ENCODE results near the gene NXN. TPM values are rescaled to one million over a fixed set of nuclear protein-coding genes. Genes with fewer than 3 reads are reported as not detected.
"Not testable (repeated sequence)": the region's sequence is repeated elsewhere in the genome, so short reads cannot be mapped to it uniquely, and the experiment has no call there.

Gene NXN
- total RNA-seq, 2 donors from 2014 or later, result 124 to 201 TPM

- no peak overlapping the region for H3K27ac ChIP-seq (ENCODE audit: low read depth, low read length)
- Mint-ChIP-seq H3K9me3 (peaks cover 6% of the 10 kb centered on the region), H3K4me3 (no peak overlapping the region), H3K36me3 (ENCODE audit: low read depth) (peaks cover 62% of the 10 kb centered on the region), H3K4me1 (peaks cover 3% of the 10 kb centered on the region), H3K27me3 (ENCODE audit: insufficient read depth) (no peaks in the 10 kb centered on the region), H3K27ac (no peak overlapping the region)
- H3K9me3 ChIP-seq (ENCODE audit: control insufficient read depth, low read length), result no peaks in the 10 kb centered on the region
- peaks cover 43% of the 10 kb centered on the region for H3K36me3 ChIP-seq (ENCODE audit: control insufficient read depth, insufficient read depth, low read length)
- H3K4me1 ChIP-seq (ENCODE audit: control insufficient read depth, insufficient read depth, low read length), result no peaks in the 10 kb centered on the region
- no peak overlapping the region for H3K4me3 ChIP-seq (ENCODE audit: low read length)
- 93 to 96% methylated on average over 5 to 6 of the region's 6 CpGs for WGBS, 2 experiments (ENCODE audit: insufficient coverage in 1 of 2, insufficient read length in 1 of 2)
- TF ChIP-seq, protein P1, sequence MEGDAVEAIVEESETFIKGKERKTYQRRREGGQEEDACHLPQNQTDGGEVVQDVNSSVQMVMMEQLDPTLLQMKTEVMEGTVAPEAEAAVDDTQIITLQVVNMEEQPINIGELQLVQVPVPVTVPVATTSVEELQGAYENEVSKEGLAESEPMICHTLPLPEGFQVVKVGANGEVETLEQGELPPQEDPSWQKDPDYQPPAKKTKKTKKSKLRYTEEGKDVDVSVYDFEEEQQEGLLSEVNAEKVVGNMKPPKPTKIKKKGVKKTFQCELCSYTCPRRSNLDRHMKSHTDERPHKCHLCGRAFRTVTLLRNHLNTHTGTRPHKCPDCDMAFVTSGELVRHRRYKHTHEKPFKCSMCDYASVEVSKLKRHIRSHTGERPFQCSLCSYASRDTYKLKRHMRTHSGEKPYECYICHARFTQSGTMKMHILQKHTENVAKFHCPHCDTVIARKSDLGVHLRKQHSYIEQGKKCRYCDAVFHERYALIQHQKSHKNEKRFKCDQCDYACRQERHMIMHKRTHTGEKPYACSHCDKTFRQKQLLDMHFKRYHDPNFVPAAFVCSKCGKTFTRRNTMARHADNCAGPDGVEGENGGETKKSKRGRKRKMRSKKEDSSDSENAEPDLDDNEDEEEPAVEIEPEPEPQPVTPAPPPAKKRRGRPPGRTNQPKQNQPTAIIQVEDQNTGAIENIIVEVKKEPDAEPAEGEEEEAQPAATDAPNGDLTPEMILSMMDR (conservative IDR thresholded peaks at IDR 0.05), result no peak
- H3K27me3 ChIP-seq (ENCODE audit: control insufficient read depth, insufficient read depth, low read length, poor library complexity, severe bottlenecking), result no peaks in the 10 kb centered on the region
- no peak for DNase-seq
- H3K9ac ChIP-seq (ENCODE audit: extremely low read depth, low read length, poor library complexity, severe bottlenecking), result no peak overlapping the region
Measured at GRCh38 chr17:834136-834535, 145.4 kb downstream of the NXN start.

DNA sequence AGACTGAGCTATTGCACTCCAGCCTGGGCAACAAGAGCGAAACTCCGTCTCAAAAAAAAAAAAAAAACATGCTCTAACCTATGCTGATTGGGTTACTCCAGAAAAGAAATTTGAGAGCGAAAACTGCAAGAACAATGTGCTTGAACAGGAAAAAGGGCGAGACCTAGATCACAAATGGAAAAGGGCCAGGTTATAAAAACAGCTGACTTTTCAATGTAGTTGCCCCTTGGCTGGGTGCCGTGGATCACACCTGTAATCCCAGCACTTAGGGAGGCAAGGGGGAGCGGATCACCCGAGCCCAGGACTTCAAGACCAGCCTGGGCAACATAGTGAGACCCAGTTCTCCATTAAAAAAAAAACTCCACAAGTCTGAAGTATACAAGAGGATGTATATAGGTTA is 148.6 kb downstream of the NXN start:
- Histone ChIP-seq H3K4me3 (ENCODE audit: low read length) (no peak overlapping the region), H3K4me1 (ENCODE audit: control insufficient read depth, insufficient read depth, low read length) (no peaks in the 10 kb centered on the region), H3K9me3 (ENCODE audit: control insufficient read depth, low read length) (no peaks in the 10 kb centered on the region), H3K27ac (ENCODE audit: low read depth, low read length) (no peak overlapping the region), H3K36me3 (ENCODE audit: control insufficient read depth, insufficient read depth, low read length) (peaks cover 36% of the 10 kb centered on the region), H3K27me3 (ENCODE audit: control insufficient read depth, insufficient read depth, low read length, poor library complexity, severe bottlenecking) (no peaks in the 10 kb centered on the region), H3K9ac (ENCODE audit: extremely low read depth, low read length, poor library complexity, severe bottlenecking) (no peak overlapping the region)
- no peaks in the 10 kb centered on the region for H3K27me3 Mint-ChIP-seq (ENCODE audit: insufficient read depth)
- H3K4me3 Mint-ChIP-seq, result no peak overlapping the region
- WGBS, 2 experiments (ENCODE audit: insufficient coverage in 1 of 2, insufficient read length in 1 of 2), result 80 to 91% methylated on average over 6 to 7 of the region's 7 CpGs
- peaks cover 3% of the 10 kb centered on the region for H3K4me1 Mint-ChIP-seq
- peaks cover 48% of the 10 kb centered on the region for H3K36me3 Mint-ChIP-seq (ENCODE audit: low read depth)
- no peak for DNase-seq
- TF ChIP-seq, protein P1 (conservative IDR thresholded peaks at IDR 0.05), result no peak
- peaks cover 6% of the 10 kb centered on the region for H3K9me3 Mint-ChIP-seq
- no peak overlapping the region for H3K27ac Mint-ChIP-seq

GRCh38 chr17:830381-830780 is 149.2 kb downstream of the NXN start:
- H3K27me3 Mint-ChIP-seq (ENCODE audit: insufficient read depth), result no peaks in the 10 kb centered on the region
- Histone ChIP-seq H3K27me3 (ENCODE audit: control insufficient read depth, insufficient read depth, low read length, poor library complexity, severe bottlenecking) (no peaks in the 10 kb centered on the region), H3K36me3 (ENCODE audit: control insufficient read depth, insufficient read depth, low read length) (peaks cover 42% of the 10 kb centered on the region), H3K27ac (ENCODE audit: low read depth, low read length) (no peak overlapping the region), H3K9ac (ENCODE audit: extremely low read depth, low read length, poor library complexity, severe bottlenecking) (no peak overlapping the region), H3K4me3 (ENCODE audit: low read length) (no peak overlapping the region), H3K4me1 (ENCODE audit: control insufficient read depth, insufficient read depth, low read length) (no peaks in the 10 kb centered on the region), H3K9me3 (ENCODE audit: control insufficient read depth, low read length) (no peaks in the 10 kb centered on the region)
- peaks cover 2% of the 10 kb centered on the region for H3K4me1 Mint-ChIP-seq
- H3K27ac Mint-ChIP-seq, result no peak overlapping the region
- peaks cover 5% of the 10 kb centered on the region for H3K9me3 Mint-ChIP-seq
- peaks cover 52% of the 10 kb centered on the region for H3K36me3 Mint-ChIP-seq (ENCODE audit: low read depth)
- WGBS, 2 experiments (ENCODE audit: insufficient coverage in 1 of 2, insufficient read length in 1 of 2), result 83 to 92% methylated on average over 18 to 19 of the region's 19 CpGs
- no peak overlapping the region for H3K4me3 Mint-ChIP-seq
- TF ChIP-seq, protein P1 (conservative IDR thresholded peaks at IDR 0.05), result no peak
- no peak for DNase-seq

- 94 to 100% methylated on average over 1 to 2 of the region's 3 CpGs for WGBS, 2 experiments (ENCODE audit: insufficient coverage in 1 of 2, insufficient read length in 1 of 2)
- DNase-seq; H3K27ac ChIP-seq (ENCODE audit: low read depth, low read length); H3K4me3 ChIP-seq (ENCODE audit: low read length); H3K4me1 Mint-ChIP-seq; H3K27me3 Mint-ChIP-seq (ENCODE audit: insufficient read depth); H3K4me1 ChIP-seq (ENCODE audit: control insufficient read depth, insufficient read depth, low read length); H3K9me3 ChIP-seq (ENCODE audit: control insufficient read depth, low read length); H3K4me3 Mint-ChIP-seq; H3K9ac ChIP-seq (ENCODE audit: extremely low read depth, low read length, poor library complexity, severe bottlenecking); H3K9me3 Mint-ChIP-seq; H3K27ac Mint-ChIP-seq; H3K27me3 ChIP-seq (ENCODE audit: control insufficient read depth, insufficient read depth, low read length, poor library complexity, severe bottlenecking): not testable (repeated sequence)
- H3K36me3 ChIP-seq (ENCODE audit: control insufficient read depth, insufficient read depth, low read length), result peaks cover 49% of the 10 kb centered on the region
- peaks cover 56% of the 10 kb centered on the region for H3K36me3 Mint-ChIP-seq (ENCODE audit: low read depth)
Measured at GRCh38 chr17:829614-830013, 150.0 kb downstream of the NXN start.
